Measurements from ENCODE around the gene ZBTB43. TPM values are rescaled to one million over a fixed set of nuclear protein-coding genes. Genes with fewer than 3 reads are reported as not detected.
"Not testable (repeated sequence)": the region's sequence is repeated elsewhere in the genome, so short reads cannot be mapped to it uniquely, and the experiment has no call there.

Gene ZBTB43
- total and polyA plus RNA-seq, 12 donors: 4.5 to 26.7 (median 12.3) TPM

- Histone ChIP-seq H3K36me3 (replicated peaks in 1 of 2) (peaks cover 0 to 19% of the 10 kb centered on the region in 2 donors), H3K4me3 (peak overlapping the region in 1 of 4 donors; percentile 82), H3K27me3 (no peaks in the 10 kb centered on the region), H3K27ac (peak overlapping the region; percentile 90 to 99 (median 96)), H3K9me3 (replicated peaks in 1 of 3) (no peaks in the 10 kb centered on the region), H3K4me1 (replicated peaks in 1 of 2) (peaks cover 20 to 44% of the 10 kb centered on the region in 2 donors)
- no peak for DNase-seq
- TF ChIP-seq POLR2A (IDR thresholded peaks at IDR 0.05): no peak
- TF ChIP-seq, protein P1, sequence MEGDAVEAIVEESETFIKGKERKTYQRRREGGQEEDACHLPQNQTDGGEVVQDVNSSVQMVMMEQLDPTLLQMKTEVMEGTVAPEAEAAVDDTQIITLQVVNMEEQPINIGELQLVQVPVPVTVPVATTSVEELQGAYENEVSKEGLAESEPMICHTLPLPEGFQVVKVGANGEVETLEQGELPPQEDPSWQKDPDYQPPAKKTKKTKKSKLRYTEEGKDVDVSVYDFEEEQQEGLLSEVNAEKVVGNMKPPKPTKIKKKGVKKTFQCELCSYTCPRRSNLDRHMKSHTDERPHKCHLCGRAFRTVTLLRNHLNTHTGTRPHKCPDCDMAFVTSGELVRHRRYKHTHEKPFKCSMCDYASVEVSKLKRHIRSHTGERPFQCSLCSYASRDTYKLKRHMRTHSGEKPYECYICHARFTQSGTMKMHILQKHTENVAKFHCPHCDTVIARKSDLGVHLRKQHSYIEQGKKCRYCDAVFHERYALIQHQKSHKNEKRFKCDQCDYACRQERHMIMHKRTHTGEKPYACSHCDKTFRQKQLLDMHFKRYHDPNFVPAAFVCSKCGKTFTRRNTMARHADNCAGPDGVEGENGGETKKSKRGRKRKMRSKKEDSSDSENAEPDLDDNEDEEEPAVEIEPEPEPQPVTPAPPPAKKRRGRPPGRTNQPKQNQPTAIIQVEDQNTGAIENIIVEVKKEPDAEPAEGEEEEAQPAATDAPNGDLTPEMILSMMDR (IDR thresholded peaks at IDR 0.05): no peak
- intact Hi-C loops (cut with DNase I): no loop called here
- 28 to 43% (median 35%) methylated on average over 2 of the region's 2 CpGs for WGBS, 4 donors
These were observed 1.5 kb downstream of the ZBTB43 start for GRCh38 chr9:126806336-126806735.

- Histone ChIP-seq H3K4me3 (no peak overlapping the region), H3K4me1 (replicated peaks in 1 of 2) (peaks cover 20 to 47% of the 10 kb centered on the region in 2 donors), H3K27me3 (no peaks in the 10 kb centered on the region), H3K9me3 (replicated peaks in 1 of 3) (no peaks in the 10 kb centered on the region), H3K36me3 (replicated peaks in 1 of 2) (peaks cover 0 to 23% of the 10 kb centered on the region in 2 donors), H3K27ac (no peak overlapping the region)
- intact Hi-C loops (cut with DNase I): no loop called here
- TF ChIP-seq, protein P1 (IDR thresholded peaks at IDR 0.05): no peak
- TF ChIP-seq POLR2A (IDR thresholded peaks at IDR 0.05): no peak
- no peak for DNase-seq
- WGBS, 4 donors: 52 to 55% (median 54%) methylated on average over 3 of the region's 3 CpGs
These were observed 4.2 kb downstream of the ZBTB43 start for GRCh38 chr9:126809068-126809467.

GRCh38 chr9:126810221-126810620 lies 5.4 kb downstream of the ZBTB43 start:
- H3K9me3 ChIP-seq (replicated peaks in 1 of 3); H3K27ac ChIP-seq; H3K4me3 ChIP-seq; H3K27me3 ChIP-seq; intact Hi-C loops (cut with DNase I); DNase-seq: not testable (repeated sequence)
- H3K36me3 ChIP-seq (replicated peaks in 1 of 2): peaks cover 0 to 23% of the 10 kb centered on the region in 2 donors
- WGBS, 4 donors: 96 to 99% (median 98%) methylated on average over 11 to 12 of the region's 12 CpGs
- H3K4me1 ChIP-seq (replicated peaks in 1 of 2): peaks cover 17 to 47% of the 10 kb centered on the region in 2 donors

- H3K4me1 ChIP-seq (replicated peaks in 1 of 2): peaks cover 7 to 29% of the 10 kb centered on the region in 2 donors
- peaks cover 0 to 7% (median 0%) of the 10 kb centered on the region in 3 donors for H3K9me3 ChIP-seq (replicated peaks in 1 of 3)
- H3K27ac ChIP-seq: no peak overlapping the region
- intact Hi-C loops (cut with DNase I): no loop called here
- no peak for TF ChIP-seq POLR2A (IDR thresholded peaks at IDR 0.05)
- TF ChIP-seq, protein P1 (IDR thresholded peaks at IDR 0.05): no peak
- DNase-seq: no peak
- no peak overlapping the region for H3K4me3 ChIP-seq
- WGBS, 4 donors: 95 to 97% (median 96%) methylated on average over 11 of the region's 11 CpGs
- H3K36me3 ChIP-seq (replicated peaks in 1 of 2): peaks cover 0 to 23% of the 10 kb centered on the region in 2 donors
- no peaks in the 10 kb centered on the region for H3K27me3 ChIP-seq
These were observed 8.2 kb downstream of the ZBTB43 start for GRCh38 chr9:126813072-126813471.

- H3K36me3 ChIP-seq (replicated peaks in 1 of 2): peaks cover 0 to 23% of the 10 kb centered on the region in 2 donors
- H3K27me3 ChIP-seq: no peaks in the 10 kb centered on the region
- H3K27ac ChIP-seq: no peak overlapping the region
- TF ChIP-seq, protein P1 (IDR thresholded peaks at IDR 0.05): no peak
- TF ChIP-seq POLR2A (IDR thresholded peaks at IDR 0.05): no peak
- H3K4me1 ChIP-seq (replicated peaks in 1 of 2): peaks cover 7 to 19% of the 10 kb centered on the region in 2 donors
- H3K4me3 ChIP-seq: no peak overlapping the region
- H3K9me3 ChIP-seq (replicated peaks in 1 of 3): peaks cover 0 to 7% (median 5%) of the 10 kb centered on the region in 3 donors
- intact Hi-C loops (cut with DNase I): no loop called here
- DNase-seq: no peak
These were observed 9.3 kb downstream of the ZBTB43 start for GRCh38 chr9:126814091-126814490.

GRCh38 chr9:126817615-126818014 lies 12.8 kb downstream of the ZBTB43 start:
- H3K9me3 ChIP-seq (replicated peaks in 1 of 3); intact Hi-C loops (cut with DNase I): not testable (repeated sequence)

More at GRCh38 chr9:126817615-126818014, 12.8 kb downstream of the ZBTB43 start:
- H3K27ac ChIP-seq; H3K4me3 ChIP-seq; DNase-seq; H3K36me3 ChIP-seq (replicated peaks in 1 of 2); H3K27me3 ChIP-seq: not testable (repeated sequence)
- H3K4me1 ChIP-seq (replicated peaks in 1 of 2): peaks cover 7 to 13% of the 10 kb centered on the region in 2 donors
- WGBS, 4 donors: 94 to 99% (median 96%) methylated on average over 7 of the region's 7 CpGs

Measured in adrenal gland (tissue), 12 donors.